NCI-H187 treated with DMSO at 0.1 percent for 48 hours (cell line): ENCODE measurements around the gene RAD51B.
"Not testable (repeated sequence)": the region's sequence is repeated elsewhere in the genome, so short reads cannot be mapped to it uniquely, and the experiment has no call there.

Source experiments
- DNase-seq: peaks from one replicate; lab custom pipeline; 2025; lab: John Stamatoyannopoulos, UW

Gene RAD51B

DNA sequence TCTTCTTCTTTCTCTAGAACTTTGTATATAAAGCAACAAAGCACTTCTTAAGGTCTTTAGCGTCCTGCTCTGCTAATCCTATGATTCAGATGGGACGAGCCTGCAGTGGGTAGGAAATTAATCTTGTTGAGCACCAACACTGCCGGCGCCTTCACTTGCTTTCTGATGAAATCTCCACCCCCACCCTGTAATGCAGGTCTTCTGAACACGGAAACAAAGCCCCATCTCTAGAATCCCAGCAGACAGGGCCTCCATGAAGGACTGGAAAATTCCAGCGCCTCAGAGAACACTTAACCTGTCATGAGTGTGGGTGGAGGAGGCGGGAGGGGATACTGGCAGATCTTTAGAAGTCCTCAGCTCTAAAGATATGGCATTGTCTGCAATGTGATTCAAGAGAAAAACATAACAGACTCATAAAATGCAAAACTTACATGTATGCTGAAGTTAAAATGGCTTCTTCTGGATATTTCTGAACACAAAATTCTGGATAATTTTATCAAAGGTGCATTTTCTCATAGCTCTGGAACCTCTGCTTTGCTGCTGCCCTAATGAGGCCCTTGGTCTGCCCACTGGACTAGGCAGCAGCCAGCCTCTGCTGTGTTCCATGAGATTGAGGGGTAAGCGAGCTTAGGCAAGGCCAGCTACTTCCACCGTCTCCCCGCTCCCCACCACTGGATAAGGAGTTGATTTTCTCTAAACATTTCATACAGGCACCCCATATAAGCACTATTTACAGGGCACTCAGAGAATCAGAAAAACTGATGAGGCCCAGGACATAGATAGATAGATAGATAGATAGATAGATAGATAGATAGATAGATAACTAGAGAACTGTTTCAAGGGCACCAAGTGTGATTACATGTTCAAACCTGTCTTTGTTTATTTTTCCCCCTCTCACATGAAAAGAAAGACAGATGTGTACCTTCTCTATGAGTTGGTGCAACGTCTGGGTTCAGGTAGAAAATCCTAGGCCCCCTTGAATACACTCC is 930.2 kb downstream of the RAD51B start:
- DNase-seq: no peak

DNA sequence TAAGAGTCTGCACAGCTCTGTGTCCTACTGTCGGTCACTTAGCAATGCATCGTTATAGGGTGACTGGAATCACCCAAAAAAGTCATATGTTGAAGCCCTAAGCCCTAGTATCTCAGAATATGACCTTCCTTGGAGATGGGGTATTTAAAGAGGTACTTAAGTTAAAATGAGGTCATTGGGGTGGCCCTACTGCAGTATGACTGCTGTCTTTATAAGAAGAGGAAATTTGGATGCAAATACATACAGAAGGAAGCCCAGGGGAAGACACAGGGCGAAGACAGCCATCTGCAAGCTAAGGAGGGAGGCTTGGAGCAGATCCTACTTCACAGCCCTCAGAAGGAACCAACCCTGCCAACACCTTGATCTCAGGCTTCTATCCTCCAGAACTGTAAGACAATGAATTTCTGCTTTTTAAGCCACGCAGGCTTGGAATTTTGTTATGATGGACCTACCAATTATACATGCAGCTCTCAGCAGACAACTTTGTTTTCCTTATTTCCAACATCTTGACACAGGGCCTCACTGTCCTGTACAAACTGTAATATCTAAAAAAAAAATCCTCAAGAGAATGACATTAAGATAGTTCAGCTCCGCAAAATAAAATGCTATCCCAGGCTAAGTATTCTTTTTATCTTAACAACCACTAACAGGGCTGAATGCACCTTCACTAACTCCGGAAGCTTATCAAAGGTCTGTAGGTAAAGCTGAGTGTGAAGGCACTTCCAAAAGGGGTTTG is 932.9 kb downstream of the RAD51B start:
- DNase-seq: no peak

DNA sequence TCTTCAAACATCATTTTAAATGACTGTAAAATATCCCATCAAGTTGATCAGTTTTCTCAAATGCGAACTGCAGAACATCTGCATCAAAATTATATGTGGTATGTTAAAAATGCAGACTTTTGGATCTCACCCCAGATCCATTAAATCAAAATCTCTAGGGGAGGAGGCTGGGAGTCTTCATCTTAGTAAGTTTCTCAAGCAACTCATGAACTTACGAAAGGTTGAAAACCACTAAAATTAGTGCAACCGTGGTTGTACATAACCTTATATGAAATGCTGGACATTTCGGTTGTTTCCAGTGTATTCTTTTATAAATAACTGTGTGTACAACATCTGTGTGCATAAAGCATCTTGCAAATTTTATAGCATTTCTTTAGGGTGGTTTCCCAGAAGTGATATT is 934.1 kb downstream of the RAD51B start:
- DNase-seq: no peak

DNA sequence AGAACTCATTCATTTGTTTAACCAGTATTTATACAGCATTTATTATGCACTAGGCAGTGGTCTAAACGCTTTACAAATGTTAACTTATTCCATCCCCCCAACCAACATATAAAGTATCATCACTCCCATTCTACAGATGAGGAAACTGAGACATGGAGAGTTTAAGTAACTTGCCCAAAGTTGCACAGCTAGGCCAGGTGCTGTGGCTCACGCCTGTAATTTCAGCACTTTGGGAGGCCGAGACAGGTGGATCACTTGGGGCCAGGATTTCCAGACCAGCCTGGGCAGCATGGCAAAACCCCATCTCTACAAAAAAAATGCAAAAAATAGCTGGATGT is 935.4 kb downstream of the RAD51B start:
- DNase-seq: no peak

DNA sequence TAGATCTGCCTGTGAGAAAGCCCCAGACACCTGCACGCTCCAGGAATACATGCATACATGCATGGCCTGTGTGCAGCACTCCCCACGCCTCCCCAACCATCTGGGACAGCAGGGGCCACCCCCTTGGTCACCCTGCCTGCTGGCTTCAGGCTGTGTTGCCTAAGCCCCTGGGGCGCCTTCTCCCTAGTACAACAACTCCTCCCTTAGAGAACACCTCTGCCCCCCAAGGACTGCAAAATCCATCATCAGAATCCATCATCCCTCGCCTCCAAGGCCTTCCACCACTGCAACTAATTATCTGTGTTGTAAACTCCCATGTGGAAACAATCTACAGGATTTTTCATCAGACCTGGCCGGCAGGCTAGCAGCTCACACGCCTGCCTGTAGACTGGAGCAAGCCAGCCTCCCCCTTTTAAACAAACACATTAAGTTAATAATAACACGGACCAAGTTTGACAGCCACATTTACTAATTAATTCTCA is 936.5 kb downstream of the RAD51B start:
- DNase-seq: no peak

DNA sequence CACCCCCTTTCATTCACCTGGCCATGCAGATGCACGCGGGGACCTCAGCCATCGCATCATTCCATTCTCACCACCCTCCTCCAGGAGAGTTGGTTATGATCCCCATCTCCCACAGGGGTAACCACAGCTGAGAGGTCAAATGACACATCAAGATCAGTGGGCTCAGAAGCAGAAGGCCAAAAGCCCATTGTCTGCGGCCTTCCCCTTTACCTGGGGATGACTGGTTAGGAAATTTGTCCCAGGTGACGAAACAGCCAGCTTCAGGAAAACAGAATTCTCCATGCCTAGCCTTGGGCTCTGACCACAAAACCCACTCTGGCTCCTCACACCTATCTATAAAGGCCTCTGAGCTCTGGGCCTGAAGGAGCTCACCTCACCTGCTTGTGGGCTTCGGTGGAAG is 937.2 kb downstream of the RAD51B start:
- no peak for DNase-seq

DNA sequence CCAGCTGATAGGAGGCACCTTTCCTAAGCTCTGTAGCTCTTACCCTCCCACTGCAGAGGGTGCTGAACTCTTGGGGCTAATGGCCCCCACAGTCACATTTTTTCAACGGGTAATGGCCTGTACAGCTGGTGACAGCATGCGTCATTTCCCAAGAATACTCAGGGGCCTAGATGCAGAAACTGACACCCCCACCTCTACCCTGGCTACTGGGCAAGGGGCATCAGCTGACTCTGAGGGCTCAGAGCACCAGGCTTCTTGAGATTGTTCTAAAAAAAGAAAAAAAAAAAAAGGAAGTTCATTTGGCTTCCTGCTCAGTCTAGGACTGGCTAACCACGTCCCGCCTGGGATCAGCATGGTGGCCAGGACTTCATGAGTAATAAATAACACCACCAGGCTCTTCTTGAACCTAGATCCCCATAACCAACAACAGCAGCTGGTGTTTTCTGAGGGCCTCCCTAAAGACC is 938.1 kb downstream of the RAD51B start:
- DNase-seq: no peak

DNA sequence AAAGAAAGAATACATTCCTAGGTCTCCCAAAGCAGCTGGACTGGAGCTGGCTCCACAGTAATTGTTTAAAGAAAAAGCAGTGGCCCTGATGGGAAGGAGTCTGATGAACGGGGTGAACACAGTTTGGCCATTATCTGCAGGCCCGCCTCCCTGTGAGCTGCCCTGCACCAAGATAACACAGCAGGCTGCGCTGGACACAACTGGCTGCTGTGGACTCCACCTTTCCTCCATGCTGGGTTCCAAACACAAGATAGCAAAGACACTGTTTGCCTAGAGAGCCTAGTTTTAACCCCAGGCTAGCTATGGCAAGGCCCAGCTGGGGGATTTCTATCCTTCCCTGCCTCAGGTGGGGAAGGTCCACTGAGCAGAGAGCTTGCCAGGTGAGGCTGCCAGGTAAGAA is 938.7 kb downstream of the RAD51B start:
- DNase-seq: no peak

DNA sequence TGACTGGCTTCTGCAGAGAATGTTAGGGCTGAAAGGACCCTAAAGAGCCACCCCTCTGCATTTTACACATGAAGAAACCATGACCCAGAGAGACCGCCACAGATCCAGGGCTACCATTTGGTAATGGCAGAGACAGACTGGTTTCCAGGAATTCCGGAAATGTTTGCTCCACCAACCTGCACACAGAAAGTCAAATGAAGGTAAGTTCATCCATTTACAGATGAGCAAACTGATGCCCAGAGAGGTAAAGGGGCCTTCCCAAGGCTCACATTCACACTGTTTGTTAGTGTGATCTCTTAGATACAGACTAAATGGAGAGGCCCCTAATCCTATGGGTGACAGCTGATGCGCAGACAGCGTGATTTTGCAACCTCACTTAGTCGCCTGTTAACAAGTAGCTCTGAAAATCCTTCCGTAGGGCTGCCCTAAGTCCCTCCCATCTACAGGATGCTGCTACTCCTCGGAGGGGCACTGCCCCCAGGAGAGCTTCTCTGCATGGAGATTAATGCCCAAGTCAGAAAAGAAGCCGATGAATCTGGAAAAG is 939.5 kb downstream of the RAD51B start:
- no peak for DNase-seq

DNA sequence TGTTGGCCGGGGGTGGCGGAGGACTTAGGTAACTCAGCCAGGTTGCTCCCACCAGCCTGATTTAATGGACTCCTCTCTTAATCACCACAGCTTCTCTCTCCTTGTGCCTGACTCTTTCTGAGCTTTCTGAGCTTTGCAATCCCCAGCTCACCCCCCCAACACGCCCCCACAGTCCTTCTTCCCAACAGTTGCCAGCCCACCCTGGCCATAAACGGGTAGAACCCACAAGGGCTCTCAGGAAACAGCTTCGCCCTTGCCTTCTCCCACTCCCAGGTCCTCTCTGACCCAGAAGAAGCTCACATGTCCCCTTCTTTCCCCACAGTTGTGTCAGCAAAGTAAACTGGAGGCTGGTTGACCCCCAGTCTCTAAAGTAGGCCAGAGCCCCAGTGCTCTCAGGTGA is 940.4 kb downstream of the RAD51B start:
- no peak for DNase-seq

DNA sequence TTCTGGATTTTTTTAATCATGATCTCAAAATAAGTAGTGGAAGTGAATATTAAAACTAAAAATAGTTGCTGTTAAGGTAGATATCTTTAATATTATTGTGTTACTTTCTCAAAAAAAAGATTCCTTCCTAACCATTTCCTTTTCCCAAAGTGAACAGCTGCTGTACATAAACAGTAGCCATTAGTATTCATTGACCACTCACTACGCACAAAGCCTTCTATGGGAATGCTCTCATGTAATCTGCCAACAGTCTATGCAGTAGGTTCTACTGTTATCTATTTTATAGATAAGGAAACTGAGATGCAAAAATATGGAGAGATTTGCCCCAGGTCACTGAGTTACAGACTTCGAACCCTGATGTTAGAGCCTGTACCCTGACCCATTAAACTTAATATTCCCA is 941.2 kb downstream of the RAD51B start:
- DNase-seq: no peak

DNA sequence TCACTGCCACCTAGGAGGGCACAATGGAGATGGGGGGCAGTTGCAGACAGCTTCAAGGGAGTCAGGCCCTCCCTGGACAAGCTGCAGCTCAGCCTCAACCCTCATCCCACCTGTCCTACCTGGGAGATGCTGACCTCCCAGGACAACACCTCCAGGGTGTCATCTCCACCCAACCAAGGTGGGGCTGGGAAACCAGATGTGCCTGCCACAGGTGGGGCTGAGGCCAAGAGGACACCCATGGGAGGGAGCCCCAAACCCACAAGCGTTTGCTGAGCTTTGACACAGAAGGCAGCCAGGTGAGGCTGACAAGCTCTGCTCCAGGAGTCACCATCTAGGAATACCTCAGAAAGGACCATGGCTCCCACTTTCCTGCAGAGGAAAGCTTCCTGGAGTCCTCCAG is 941.8 kb downstream of the RAD51B start:
- DNase-seq: no peak

DNA sequence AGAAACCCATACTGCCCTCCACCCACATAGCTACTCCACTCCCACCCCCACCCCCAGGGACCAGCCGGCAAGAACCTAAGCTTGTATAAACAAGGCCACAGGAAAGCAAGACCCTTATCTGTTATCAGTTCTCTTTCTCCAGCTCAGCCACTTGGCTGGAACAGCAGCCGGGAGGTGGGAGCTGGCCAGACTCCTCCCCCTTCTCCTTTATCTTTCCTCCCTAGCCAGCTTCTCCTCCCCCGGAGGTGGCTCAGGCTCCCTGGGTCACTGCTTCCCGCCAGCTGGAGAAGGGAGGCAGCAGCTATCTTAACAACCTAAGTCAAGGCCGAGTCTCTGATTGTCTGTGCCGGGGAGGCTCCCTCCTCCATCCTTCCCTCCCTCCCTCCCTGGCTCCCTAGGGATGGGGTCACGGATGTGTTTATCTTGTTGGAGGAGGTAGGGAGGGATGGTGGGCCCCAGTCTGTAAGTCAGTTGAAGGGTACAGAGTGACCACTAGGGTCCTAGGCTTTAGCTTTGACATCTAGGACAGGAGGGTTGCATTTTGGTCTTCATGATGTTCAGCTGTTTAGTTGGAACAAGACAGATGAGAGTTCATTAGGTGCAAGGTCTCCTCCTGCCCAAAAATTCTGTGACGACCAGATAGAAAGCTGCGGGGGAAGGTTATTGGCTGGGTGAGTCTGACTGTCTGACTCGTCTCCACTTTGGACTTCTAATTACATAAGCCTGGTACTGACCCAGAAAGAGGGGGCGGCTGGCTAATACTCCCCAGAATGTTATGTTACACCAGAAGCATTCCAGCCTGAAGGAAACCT is 943.6 kb downstream of the RAD51B start:
- no peak for DNase-seq

DNA sequence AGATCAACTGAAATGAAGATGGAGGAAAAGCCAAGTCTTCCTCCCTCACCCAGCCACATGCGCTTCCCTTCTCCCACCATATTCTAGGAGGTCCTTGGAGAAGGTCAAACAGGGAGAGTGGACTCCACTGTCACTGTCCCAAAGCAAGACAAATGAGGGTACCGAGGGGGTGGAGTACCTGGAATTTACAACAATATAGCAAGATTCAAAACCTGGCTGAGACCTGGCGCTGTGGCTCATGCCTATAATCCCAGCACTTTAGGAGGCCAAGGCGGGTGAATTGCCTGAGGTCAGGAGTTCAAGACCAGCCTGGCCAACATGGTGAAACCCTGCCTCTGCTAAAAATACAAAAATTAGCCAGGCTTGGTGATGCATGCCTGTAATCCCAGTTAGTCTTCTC is 944.3 kb downstream of the RAD51B start:
- not testable (repeated sequence) for DNase-seq

DNA sequence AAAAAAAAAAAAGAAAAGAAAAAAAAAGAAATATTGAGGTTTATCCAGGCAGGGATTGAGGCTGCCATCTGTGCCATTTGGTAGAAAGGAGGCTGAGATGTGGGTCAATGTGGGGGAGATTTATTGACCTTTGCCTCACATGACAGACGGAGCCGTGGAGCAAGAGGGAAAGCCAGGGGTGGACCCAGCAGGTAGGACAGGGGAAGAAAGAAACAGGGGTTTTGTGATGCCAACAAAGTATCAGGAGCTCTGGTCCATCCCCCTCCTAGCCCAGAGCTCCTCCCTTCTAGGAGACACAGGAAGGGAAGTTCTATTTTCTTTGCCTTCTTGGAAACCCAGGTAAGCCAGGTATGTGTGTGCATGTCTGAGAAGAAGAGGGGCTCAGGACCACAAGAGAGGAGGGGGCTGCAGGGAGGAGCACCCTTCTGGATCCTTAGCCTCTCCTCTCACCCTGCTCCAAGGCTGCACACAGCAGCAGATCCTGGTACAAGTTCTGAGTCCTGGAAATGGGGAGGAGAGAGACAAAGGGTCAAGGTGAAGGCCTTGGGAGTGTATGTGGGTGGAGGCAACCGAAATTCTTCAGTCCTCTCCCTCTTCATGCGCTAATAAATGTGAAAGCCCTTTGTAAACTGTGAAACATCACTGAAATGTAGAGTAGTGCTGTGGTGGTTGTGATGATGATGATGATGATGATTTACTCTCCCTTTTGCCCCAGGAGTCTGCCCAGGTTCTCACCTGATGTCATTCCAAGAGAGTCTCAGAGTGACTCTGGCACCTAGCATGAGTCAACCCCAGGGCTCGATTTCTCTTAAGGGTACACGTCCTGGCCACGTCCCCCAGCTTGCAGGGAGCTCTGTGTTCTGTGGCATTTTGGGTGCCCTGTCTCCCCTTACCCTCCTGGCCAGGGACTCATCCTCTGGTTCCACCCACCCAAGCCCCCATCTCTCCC is 947.0 kb downstream of the RAD51B start:
- DNase-seq: no peak

DNA sequence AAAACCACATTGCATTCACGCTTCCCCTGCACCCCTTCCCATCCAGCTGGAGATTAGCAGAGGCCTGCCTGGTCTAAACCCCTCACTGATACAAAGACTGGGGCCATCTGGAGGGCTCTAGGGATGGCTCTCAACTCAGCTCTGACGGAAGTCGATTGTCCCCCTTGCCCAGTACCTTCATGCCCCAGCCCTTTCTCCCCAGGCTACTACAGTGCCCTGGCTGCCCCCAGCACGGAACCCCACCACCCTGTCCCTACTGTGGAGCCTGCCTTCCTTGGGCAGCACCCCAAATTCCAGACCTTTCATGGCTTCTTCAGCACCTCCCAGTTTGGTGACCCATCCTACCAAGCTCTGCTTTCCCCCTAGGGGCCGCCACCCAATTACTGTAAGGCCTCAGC is 947.7 kb downstream of the RAD51B start:
- DNase-seq: no peak

DNA sequence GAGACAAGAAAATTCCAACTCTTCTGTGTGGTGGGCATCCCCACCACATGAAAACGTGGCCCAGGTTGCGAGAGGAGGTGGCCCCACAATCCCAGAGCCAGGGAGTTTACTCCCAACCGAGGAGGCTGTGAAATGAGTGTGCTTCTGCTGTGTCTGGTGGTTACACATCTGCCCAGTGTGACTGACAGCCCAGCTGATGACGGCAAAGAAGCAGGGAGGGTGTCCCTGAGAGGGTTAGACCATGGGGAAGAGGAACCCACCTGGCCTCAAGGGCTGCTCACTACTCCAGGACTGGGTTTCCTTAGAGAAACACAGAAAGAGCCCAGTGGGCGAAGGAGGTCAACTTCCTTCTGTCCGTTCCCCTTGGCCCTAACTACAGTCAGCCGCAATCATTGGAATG is 948.7 kb downstream of the RAD51B start:
- no peak for DNase-seq

DNA sequence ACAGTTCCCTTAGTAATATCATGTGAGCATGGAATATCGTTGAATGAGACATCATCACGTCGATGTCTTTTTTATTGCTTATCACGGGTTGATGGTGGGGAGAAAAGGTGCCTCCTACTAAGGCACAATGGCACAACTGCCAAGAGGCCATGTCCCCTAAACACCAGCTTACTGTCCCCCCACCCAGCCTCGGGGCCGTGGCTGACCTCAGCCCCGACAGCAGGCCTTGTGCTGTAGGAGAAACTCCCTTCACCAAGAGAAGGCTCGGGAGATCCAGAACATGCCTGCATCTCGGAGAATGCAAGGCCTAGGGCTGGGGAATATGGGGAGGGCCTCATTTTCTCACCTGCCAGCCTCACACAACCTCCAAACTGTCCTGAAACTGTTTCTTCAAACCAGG is 950.5 kb downstream of the RAD51B start:
- no peak for DNase-seq

DNA sequence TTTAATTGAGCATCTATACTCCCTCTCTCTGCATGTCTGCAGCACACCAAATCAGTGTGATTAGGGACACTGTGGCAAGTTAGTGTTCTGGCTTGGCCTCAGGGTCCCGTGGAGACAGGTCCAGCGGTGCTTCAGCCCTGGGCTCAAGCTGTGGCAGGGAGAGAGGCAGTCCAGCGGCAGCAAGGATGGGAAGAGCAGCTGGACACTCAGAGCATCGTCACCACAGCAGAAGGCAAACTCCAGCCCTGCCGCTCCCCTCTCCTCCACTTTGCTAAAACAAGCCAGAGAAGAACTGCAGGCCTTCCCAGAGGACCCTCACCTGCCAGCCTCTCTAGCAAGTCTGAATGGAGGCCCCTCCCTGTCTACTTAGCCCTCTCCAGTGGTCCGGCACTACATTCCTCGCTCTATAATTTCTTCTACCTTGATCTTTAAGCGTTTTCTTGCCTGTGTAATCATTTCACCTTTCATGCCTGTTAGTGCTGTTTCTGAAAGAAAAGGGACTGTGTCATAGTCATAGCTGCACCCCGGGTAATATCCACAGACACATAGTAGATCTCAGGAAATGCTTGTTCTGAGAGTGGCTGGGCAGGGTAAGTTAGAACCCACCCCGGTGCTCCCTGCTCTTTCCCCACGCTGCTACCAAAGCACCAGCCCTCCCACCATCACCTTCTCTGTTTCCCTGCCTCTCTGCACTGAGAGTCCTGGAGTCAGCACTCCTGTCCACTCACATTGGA is 951.1 kb downstream of the RAD51B start:
- DNase-seq: no peak

DNA sequence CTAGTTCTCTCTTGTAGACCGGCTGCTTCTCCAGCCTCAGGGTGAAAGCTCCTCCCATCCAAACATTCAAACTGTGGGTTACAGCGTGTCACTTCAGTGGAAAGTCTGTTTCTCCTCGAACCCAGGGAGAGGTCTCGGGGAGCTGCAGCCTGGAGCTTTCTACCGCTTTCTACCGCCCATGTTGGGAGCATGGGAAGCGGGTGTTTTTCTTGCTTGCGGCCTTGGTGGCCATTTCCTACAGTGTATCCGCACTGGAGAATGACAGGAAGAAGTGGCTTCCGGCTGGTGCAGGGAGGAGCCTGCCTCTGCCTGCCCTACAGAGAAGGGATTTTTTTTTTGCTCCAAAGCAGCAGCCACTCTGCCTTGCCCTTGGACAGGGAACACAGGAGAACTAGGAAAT is 952.1 kb downstream of the RAD51B start:
- no peak for DNase-seq
